ENCODE data around the gene KCNK2. TPM values are rescaled to one million over a fixed set of nuclear protein-coding genes. Genes with fewer than 3 reads are reported as not detected.

Gene KCNK2
- total and polyA plus RNA-seq, 10 of the 15 experiments (the other 5 are each of a cell fraction or from before 2014, with no cell fraction given) = 0.04 to 0.13 (median 0.08) TPM; not detected in 4

DNA sequence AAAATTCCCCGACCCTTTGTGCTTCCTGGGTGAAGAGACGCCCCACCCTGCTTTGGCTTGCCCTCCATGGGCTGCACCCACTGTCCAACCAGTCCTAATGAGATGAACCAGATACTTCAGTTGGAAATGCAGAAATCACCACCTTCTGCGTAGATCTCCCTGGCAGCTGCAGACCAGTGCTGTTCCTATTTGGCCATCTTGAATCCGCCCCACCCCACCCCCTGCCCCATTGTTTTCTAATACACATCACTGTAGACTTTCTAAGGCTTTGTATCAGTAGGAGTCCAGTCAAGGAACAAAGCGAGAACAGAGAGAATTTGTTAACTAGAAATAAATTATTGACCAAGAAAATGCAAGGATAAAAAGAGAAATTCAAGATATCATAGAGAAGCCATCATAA, 178.2 kb downstream of the KCNK2 start:
- ATAC-seq (no peak), FAIRE-seq (no peak), DNase-seq (ENCODE audit: low read depth, low spot score) (no peak)
- intact Hi-C loops (cut with micrococcal nuclease; ENCODE audit: unreplicated experiment) = no loop called here
- RAD21 ChIA-PET (ENCODE audit: unreplicated experiment) = no interaction called here
- Histone ChIP-seq H3K9me3 (replicated peaks; ENCODE audit: control insufficient read depth, insufficient read depth, low read length) (no peaks in the 10 kb centered on the region), H3K27ac (ENCODE audit: control insufficient read depth, insufficient read depth) (no peak overlapping the region), H3K27me3 (replicated peaks in 1 of 2; ENCODE audit: control insufficient read depth in 2 of 2, insufficient read depth in 2 of 2, low read length in 1 of 2) (no peaks in the 10 kb centered on the region), H3K4me2 (ENCODE audit: control insufficient read depth, insufficient read depth) (no peak overlapping the region), H3K36me3 (ENCODE audit: control insufficient read depth in 2 of 2, insufficient read depth in 2 of 2, low read length in 1 of 2) (no peaks in the 10 kb centered on the region), H2AFZ (ENCODE audit: control insufficient read depth, low read depth, low read length) (no peak overlapping the region), H3K79me2 (ENCODE audit: control insufficient read depth, insufficient read depth, low read length) (no peaks in the 10 kb centered on the region), H4K20me1 (ENCODE audit: control insufficient read depth, insufficient read depth) (no peaks in the 10 kb centered on the region), H3K4me1 (ENCODE audit: control insufficient read depth, insufficient read depth, low read length) (no peaks in the 10 kb centered on the region), H3K4me3 (no peak overlapping the region), H3K9ac (ENCODE audit: control insufficient read depth, insufficient read depth, low read length) (no peak overlapping the region)
- in situ Hi-C loops (cut with MboI) = no loop called here
- SMC1A ChIA-PET (ENCODE audit: uncharacterized antibody, unreplicated experiment) = no interaction called here
- no TSS peak for BruUV-seq (replicated peaks)
- WGBS (ENCODE audit: insufficient coverage, insufficient replicate concordance, low lambda C conversion rate, missing lambda C conversion rate) = 14% methylated on average over 5 of the region's 5 CpGs
- POLR2A ChIA-PET = no interaction called here
- CTCF ChIA-PET = no interaction called here
- TF ChIP-seq RB1 (IDR thresholded peaks at IDR 0.05; ENCODE audit: borderline replicate concordance) (no peak), RAD51 (IDR thresholded peaks at IDR 0.05) (no peak), TCF12 (IDR thresholded peaks at IDR 0.05; ENCODE audit: low read depth, low read length) (no peak), JUND (IDR thresholded peaks at IDR 0.05; ENCODE audit: low read depth, low read length) (no peak), BACH1 (IDR thresholded peaks at IDR 0.05; ENCODE audit: borderline replicate concordance) (no peak), ZNF384 (IDR thresholded peaks at IDR 0.05; ENCODE audit: borderline replicate concordance, low read depth, low read length) (no peak), FOXK2 (IDR thresholded peaks at IDR 0.05) (no peak), EGR1 (IDR thresholded peaks at IDR 0.05; ENCODE audit: borderline replicate concordance in 1 of 2, low read depth in 2 of 2, low read length in 2 of 2) (no peak), MYC (IDR thresholded peaks at IDR 0.05; ENCODE audit: insufficient read depth, insufficient read length, insufficient replicate concordance, low read length, severe bottlenecking) (no peak), STAT3 (IDR thresholded peaks at IDR 0.05; ENCODE audit: low read depth, low read length) (no peak), ATF7 (IDR thresholded peaks at IDR 0.05; ENCODE audit: low read depth) (no peak), FOXM1 (IDR thresholded peaks at IDR 0.05; ENCODE audit: low read depth, low read length) (no peak), EZH2 (IDR thresholded peaks at IDR 0.05; ENCODE audit: borderline replicate concordance, control insufficient read depth, low read depth, low read length) (no peak), MXI1 (IDR thresholded peaks at IDR 0.05; ENCODE audit: low read depth, low read length) (no peak)
- TF ChIP-seq, protein P1, sequence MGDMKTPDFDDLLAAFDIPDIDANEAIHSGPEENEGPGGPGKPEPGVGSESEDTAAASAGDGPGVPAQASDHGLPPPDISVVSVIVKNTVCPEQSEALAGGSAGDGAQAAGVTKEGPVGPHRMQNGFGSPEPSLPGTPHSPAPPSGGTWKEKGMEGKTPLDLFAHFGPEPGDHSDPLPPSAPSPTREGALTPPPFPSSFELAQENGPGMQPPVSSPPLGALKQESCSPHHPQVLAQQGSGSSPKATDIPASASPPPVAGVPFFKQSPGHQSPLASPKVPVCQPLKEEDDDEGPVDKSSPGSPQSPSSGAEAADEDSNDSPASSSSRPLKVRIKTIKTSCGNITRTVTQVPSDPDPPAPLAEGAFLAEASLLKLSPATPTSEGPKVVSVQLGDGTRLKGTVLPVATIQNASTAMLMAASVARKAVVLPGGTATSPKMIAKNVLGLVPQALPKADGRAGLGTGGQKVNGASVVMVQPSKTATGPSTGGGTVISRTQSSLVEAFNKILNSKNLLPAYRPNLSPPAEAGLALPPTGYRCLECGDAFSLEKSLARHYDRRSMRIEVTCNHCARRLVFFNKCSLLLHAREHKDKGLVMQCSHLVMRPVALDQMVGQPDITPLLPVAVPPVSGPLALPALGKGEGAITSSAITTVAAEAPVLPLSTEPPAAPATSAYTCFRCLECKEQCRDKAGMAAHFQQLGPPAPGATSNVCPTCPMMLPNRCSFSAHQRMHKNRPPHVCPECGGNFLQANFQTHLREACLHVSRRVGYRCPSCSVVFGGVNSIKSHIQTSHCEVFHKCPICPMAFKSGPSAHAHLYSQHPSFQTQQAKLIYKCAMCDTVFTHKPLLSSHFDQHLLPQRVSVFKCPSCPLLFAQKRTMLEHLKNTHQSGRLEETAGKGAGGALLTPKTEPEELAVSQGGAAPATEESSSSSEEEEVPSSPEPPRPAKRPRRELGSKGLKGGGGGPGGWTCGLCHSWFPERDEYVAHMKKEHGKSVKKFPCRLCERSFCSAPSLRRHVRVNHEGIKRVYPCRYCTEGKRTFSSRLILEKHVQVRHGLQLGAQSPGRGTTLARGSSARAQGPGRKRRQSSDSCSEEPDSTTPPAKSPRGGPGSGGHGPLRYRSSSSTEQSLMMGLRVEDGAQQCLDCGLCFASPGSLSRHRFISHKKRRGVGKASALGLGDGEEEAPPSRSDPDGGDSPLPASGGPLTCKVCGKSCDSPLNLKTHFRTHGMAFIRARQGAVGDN (IDR thresholded peaks at IDR 0.05) = no peak

Data from GM12878 (cell line).